GM18870 (cell line): Measurements from ENCODE around the gene GGTLC1.
"Not testable (repeated sequence)": the region's sequence is repeated elsewhere in the genome, so short reads cannot be mapped to it uniquely, and the experiment has no call there.

ENCODE experiments used
- ATAC-seq: cut with Tn5 transposase; IDR thresholded peaks from one replicate; pipeline ENCODE4 v1.9.1; 2021; ENCODE audit warnings: moderate library complexity; ENCODE audit not compliant: unreplicated experiment

The GGTLC1 gene

DNA sequence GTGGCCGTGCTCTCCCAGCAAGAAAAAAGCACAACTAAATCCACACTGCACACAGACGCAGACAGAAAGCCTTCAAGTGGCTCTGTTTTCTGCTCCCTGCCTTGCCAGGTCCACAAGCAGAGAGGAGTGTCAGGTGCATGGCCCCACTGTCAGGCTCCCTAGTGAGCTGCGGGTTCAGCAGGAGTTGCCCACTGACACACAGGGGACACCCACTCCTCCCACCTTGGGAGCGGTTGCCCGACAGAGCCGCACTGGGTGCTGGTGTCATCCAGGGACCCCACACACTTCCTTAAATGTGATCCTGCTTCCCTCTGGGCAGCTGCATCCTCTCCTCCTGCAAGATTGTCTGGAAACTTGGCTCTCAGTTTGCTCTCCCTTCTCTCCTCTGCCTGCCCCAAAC, 6.7 kb upstream of the GGTLC1 start:
- not testable (repeated sequence) for ATAC-seq

DNA sequence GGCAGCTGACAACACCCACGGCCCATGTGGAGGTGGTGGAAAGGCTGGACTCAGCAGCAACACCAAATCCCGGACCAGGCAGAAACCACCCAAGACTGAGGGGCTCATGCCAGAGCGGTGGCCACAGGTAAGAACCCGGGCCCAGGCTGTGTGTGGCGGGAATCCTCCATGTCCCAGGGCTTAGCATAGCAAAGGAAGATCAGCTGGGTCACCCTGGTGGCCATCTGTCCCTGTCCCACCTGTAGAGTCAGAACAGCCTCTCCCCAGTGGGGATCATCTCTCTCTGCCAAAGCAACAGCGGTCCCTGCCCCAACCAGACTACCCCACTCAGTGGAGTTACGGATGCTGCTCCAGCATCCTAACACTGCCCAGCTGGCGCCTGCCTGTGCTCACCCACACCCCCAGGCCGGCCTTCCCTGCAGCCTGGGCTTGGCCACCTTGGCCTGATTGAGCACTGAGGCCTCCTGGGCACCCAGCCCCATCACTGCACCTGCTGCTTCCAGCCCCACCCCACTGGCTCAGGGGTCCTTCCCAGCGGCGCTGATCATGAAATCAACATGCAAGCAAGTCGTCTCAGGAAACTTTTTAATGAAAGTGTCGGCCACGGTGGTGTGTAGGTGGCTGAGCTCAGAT, 5.5 kb upstream of the GGTLC1 start:
- ATAC-seq: not testable (repeated sequence)

DNA sequence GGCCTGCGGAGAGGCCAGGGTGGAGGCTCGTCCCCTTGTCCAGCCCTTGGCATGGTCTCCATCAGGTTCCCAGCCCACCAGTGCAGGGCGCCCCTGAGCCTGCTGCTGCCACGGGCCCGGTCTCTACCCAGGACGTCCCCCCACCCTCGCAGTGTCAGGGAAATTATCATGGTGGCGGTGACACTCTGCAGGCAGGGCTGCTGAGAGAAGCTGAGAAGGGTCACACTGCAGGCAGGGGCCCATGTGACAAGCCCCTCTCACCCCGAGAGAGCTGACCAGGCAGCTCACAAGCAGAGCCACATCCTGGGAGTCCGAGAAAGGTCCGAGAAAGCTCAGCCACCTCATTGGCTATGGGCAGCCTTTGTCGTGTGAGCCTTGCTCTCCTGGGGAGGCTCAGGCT, 4.9 kb upstream of the GGTLC1 start:
- ATAC-seq: not testable (repeated sequence)

DNA sequence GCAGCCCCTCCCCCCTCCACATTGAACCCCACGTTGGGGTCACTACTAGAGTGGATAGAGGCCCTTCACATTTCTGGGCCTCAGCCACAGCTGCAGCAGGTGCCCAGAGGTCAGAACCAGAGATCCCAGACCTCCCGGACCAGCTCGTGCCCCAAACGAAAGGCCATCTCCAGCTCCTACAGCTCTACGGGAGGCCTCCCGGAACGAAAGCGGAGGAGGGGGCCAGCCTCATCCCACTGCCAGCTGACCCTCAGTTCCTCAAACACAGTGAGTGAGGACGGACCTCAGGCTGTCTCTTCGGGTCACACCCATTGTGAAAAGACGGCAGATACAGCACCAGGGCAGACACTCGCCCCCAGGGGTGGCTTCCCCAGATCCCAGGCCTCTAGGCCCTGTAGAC, 1.7 kb upstream of the GGTLC1 start:
- not testable (repeated sequence) for ATAC-seq

DNA sequence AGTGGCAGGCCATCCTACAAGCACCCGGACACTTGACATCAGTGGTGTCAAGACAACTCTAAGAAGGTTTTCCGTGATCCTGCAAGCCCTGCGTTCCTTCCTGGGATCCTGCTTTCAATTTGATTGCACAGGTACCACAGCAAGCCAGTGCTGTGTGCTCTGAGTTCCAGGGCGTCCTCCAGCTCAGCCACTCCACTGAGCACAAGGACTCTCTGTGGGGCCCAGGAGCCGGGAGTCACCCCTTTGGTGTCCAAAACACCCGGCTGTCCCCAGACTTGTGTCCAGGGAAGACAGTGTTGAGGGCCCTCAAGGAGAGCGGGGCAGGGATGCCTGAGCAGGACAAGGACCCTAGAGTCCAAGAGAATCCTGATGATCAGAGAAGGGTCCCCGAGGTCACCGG, 387 bp upstream of the GGTLC1 start:
- not testable (repeated sequence) for ATAC-seq

DNA sequence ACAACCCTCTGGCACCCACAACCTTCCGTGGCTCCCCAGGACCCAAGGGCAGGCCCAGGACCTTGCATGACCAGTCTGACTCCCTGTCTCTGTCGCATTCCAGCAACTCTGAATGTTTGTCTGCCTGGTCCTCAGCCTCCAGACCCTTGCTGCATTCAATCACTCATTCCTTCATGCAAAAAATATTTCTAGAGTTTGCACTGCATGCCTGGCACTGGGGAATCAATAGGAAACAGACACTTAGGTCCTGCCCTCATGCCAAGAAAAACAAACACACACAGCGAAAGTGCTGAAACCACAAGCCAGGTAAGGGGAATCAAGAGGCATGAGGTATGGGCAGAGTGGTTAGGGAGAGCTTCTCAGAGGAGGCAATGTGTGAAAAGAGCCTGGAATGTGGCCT, 1.9 kb downstream of the GGTLC1 start:
- ATAC-seq: not testable (repeated sequence)

DNA sequence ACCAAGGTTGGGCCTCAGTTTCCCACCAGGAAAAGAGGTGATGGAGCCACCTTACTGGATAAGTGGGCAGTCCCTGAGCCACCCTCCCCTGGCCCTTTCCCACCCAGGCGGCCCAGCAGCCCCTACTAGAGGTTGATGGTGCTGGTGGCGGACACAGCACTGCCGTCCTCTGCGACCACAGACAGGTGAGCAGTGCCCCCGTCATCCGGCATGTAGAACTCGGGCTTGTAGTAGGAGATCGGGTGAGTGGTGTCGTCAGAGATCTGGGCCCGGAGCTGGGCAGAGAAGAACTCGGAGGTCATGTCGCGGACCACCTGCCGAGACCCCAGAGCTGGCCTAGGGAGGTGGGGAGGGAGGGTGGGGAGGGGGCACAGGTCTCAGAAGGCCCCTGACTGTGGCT, 2.3 kb downstream of the GGTLC1 start:
- ATAC-seq: not testable (repeated sequence)

DNA sequence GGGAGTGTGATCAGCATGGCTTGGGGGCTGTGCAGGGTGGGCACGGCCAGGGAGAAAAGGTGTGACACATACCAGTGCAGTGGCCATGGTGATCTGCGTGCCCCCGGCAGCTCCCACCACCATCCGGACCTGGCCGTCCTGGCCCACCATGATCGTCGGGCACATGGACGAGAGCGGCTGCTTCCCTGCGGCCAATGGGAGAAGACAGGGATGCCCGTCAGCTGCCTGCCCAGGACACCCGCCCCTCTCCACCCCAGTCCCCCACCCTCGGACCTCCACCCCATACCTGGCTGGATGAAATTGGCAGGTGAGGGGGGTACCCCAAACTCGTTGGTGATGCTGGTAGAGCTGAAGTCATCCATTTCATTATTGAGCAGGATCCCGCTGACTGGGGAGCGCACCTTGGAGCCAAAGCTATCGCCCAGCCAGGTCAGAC, 2.8 kb downstream of the GGTLC1 start:
- not testable (repeated sequence) for ATAC-seq

DNA sequence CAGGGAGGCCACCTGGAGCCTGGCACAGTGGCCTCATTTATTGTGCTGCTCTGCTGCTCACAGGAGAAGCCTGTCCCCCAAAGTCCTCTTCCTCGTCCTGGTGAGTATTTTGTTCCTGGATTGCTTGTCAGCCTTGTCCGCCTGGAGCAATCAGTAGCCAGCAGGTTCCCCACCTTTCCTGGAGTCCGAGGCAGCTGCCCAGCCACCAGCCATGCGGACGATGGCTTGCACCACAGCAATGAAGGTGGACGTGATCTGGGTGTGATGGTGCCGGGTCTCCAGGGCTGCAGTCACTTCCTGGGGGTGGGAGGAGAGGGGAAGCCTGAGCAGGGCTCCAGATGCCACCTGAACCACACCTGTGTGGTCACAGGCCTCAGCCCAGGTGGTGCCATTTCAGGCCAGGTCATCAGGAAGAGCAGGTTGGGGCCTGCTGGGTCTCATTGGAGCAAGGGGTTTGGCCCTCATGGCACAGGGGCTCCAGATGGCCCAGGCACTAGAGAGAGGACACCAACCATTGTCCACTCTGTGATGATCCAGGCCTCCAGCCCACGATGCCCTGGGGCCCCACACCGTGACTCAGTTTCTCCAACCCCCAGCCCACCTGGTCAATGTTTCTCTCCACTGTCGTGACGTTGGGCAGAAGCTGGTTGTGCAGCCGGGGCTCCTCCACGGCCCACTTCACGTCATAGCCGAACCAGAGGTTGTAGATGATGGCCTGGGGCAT, 3.4 kb downstream of the GGTLC1 start:
- ATAC-seq: not testable (repeated sequence)

DNA sequence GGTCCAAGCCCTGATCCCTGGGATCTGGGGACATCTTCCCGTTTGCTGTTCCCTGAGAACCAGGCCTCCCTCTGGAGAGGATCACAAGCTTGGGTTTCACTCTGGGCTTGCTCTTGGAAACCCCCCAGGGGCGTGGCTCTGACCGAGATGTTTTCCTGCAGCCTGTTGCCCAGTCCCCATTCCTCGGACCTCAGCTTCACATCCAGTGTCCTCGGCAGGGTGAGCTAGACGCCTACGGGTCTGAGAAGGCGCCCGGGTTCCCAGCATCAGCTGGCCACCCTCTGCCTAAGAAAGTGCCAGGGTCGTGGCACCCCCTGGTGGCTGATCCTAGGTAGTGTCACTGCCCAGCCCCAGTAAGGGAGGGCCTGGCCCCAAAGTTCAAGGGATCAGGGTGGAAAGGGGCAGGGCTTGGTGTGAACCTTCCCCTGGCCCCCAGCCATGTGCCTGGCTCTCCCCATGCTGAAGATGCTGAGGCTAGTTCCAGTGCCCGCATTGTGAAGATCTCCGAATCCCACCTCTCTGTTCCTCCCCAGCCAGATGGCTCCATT, 4.0 kb downstream of the GGTLC1 start:
- not testable (repeated sequence) for ATAC-seq

DNA sequence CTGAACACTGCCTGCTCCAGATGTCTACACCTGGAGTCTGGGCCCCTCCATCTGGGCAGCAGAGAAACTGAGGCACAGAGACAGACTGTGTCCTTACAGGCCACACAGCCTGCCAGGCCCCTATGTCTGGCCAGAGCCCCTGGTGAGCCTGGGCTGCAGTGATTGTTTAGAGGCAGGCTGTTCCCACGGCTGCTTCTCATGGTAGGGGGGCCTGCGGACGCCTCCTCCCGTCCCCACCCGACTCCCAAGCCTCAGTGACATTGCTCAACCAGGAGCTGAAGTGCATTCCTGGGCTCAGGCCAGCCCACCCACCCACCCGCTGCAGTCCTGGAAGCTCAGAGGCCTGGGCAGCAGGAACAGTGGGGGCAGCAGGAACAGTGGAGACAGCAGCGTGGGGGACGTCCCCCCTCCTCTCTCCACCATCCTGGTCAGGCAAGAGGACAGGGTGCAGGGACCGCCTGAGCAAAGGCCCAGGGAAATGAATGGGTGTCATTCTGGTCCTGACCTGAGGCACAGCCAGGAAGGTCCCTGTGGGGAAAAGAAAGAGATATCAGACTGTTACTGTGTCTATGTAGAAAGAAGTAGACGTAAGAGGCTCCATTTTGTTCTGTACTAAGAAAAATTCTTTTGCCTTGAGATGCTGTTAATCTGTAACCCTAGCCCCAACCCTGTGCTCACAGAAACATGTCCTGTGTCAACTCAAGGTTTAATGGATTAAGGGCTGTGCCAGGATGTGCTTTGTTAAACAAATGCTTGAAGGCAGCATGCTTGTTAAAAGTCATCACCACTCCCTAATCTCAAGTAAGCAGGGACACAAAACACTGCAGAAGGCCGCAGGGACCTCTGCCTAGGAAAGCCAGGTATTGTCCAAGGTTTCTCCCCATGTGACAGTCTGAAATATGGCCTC, 6.2 kb downstream of the GGTLC1 start:
- ATAC-seq: not testable (repeated sequence)

DNA sequence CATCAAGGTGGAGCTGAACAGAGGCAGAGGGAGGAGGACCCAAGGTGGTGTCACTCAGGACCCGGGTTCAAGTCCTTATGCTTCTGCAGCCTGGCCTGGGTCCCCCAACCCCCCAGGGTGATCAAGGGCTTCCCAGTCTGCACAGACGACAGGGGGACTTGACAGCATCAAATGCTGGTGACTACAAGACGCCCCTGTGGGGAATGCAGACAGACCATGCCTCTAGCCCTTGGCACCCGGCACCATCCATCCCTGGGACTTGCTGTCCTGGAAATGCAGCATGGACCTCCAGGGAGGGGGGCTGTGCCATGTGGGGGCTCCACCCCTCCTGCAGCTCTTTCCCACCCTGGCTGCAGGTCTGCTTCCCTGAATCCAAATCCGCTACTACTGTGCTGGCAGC, 7.1 kb downstream of the GGTLC1 start:
- ATAC-seq: not testable (repeated sequence)

DNA sequence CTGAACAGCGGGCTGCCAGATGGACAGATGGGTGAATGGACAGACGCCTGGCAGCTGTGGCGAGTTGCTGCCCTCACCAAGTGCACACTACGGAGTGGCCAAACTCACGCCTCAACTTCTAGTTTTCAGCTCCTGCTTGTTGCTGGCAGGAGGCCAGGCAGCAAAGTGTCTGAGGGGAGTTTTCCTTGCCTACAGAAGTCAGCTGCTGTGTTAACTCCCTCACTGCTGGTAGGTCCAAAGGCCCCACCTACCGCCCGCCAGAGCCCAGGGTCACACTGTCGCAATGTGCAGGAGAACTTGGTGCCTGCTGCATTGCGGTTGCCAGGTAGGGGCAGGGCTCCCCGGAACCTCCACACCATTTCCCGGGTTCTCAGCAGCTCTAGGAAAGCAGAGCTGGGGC, 7.6 kb downstream of the GGTLC1 start:
- ATAC-seq: not testable (repeated sequence)

DNA sequence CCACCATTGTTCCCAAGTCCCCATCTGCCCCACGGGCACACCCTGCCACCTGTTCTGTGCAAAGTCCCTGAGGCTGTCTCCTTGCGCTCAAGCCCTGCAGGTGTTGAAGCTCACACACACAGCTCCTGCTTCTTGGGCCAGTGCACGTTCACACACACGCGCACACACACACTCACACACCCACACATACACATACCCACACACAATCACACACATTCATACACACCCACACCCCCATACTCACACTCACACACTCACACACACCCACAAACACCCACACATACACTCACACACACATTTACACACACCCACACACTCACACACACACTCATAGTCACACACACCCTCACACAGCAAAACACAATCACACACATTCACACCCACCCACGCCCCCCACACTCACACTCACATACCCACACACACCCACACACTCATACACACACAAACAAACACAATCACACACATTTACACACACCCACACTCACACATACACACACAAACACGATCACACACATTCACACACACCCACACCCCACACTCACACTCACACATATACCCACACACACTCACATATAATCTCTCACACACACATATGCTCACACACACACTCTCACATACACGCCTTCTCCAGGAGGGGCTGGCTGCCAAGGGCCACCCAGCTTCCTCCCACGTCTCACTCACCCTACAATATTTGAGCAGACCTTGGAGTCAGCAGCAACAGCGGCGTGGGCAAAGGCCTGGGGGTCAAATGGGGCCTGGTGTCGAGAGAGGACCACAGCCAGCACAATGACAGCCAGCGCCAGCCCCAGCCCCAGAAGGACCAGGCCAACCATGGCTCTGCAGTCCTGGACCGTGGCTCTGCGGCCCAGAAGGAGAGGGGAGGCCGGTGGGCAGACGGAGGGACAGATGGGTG, 8.4 kb downstream of the GGTLC1 start:
- not testable (repeated sequence) for ATAC-seq

DNA sequence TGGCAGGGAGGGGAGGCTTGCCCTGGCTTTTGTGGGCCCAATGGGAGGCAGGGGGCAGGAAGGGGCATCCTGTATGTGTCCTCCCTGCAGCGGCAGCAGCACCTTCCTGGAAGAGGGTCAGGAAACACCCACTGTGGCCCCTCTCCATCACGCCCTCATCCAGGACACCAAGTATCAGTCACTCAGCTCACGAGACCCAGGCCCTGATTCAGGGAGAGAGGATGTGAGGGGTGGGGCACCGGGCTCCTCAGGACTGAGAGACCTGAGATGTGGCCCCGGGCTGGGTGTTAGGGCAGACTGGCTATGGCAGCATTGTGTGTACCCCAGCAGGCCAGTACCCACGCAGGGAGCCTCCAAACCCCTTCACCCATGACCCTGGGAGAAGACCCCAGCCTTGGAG, 9.2 kb downstream of the GGTLC1 start:
- not testable (repeated sequence) for ATAC-seq

DNA sequence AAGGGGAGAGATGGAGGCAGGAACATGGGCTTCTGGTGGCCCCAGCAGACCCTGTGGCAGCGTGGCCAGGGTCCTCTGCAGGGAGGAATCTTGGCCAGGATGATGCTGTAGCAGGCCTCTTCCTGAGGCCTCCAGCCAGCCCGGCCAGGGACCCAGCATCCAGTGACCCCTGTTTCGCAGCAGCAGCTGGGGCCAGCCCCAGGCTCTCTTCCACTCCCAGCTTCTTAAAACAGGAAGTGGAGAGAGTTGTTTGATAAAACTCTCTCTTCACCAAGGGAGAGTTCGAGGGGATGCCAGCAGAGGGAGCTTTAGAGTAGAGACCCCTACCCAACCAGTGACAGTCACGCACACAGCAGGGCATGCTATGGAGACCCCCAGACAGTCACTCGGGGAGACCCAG, 10.1 kb downstream of the GGTLC1 start:
- ATAC-seq: not testable (repeated sequence)

DNA sequence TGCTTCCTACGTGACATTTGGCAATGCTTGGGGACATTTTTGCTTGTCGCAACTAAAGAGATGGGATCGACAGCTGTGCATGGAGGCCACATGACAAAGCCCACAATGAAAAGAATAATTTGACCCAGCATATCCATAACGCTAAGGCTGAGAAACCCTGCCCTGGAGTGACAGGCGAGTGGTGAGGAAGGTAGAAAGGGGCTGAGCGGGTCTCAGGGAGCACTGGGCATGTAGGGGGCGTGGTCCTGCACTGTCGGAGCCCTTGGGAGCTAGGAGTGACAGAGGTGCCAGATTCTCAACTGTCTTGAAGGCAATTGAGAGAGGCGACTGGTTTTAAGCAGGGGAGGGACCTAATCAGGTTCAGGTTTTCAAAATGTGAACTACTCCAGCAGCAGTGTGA, 13.6 kb downstream of the GGTLC1 start:
- ATAC-seq: no peak

DNA sequence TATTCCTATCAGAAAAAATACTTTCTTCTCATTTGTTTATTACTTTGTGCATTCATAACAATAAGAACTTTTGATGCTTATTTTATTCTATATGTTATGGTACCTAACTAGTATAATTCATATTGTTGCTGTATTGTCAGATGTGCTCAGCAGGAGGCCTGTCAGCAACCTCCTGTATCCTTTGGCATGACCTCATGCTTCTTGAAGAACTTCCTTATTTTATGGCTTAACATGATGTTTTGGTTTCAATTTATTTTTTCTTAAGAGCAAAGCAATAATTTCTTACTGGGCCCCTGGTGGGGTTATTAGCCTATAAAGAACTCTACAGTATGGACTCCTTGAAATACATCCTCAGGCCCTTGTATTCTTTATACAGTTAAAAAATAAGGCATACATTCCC, 17.3 kb downstream of the GGTLC1 start:
- no peak for ATAC-seq

DNA sequence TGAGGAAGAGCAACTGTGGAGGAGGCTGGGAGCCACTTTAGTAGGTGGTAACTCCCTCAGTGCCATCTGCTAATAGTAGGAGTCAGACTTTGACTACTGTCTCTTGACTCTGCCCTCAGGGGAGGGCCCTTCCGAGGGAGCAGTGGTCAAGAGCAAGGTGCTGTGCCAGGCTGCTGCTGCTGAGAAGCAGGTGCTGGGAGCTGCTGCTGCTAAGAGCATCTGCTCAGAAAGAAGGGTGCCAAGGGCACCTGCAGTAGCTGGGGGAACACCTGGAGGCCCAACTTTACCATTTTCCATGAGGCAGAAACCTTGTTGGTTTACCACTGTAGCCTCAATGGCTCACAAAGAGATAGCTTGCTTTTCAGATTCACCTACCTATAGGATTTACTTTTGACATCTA, 18.5 kb downstream of the GGTLC1 start:
- ATAC-seq: no peak

DNA sequence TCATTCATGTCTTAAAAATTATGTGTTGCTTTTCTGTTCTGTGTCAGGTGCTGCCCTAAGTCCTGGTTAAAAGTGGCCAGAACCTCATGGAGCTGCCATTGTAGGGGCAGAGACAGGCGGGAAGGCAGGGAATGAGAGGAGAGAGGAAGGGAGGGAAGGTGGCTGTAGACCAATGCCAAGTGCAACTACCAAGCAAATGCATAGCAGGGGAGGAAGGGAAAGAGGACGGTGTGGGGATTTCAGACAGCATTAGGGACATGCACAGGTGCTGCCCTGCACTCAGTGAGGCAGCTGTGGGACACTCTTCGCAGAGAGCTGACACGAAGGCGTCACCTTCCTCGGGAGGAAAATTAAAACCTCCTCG, 21.0 kb downstream of the GGTLC1 start:
- no peak for ATAC-seq
